ENCODE measurements around the gene SLC30A1.
"Not testable (repeated sequence)": the region's sequence is repeated elsewhere in the genome, so short reads cannot be mapped to it uniquely, and the experiment has no call there.

The SLC30A1 gene

GRCh38 chr1:211578640-211579439, at the start of gene SLC30A1:
TSS of gene SLC30A1 (minus strand) at chr1:211579161. CDS start at chr1:211578612, 549 bp downstream.
- peak; percentile 86 for DNase-seq (ENCODE audit: low read depth)

GRCh38 chr1:211628417-211628816, 49.5 kb upstream of the SLC30A1 start:
- DNase-seq (ENCODE audit: low read depth) = no peak

- no peak for DNase-seq (ENCODE audit: low read depth)
These were observed 48.3 kb upstream of the SLC30A1 start for GRCh38 chr1:211627259-211627658.

GRCh38 chr1:211625866-211626265, 46.9 kb upstream of the SLC30A1 start:
- DNase-seq (ENCODE audit: low read depth) = not testable (repeated sequence)

GRCh38 chr1:211625040-211625439, 46.1 kb upstream of the SLC30A1 start:
- no peak for DNase-seq (ENCODE audit: low read depth)

GRCh38 chr1:211623515-211623914, 44.6 kb upstream of the SLC30A1 start:
- DNase-seq (ENCODE audit: low read depth) = no peak

- no peak for DNase-seq (ENCODE audit: low read depth)
These were observed 42.7 kb upstream of the SLC30A1 start for GRCh38 chr1:211621447-211622198.

- no peak for DNase-seq (ENCODE audit: low read depth)
These were observed 41.1 kb upstream of the SLC30A1 start for GRCh38 chr1:211620097-211620496.

GRCh38 chr1:211619033-211619996, 40.4 kb upstream of the SLC30A1 start:
- no peak for DNase-seq (ENCODE audit: low read depth)

GRCh38 chr1:211616965-211617297, 38.0 kb upstream of the SLC30A1 start:
- DNase-seq (ENCODE audit: low read depth) = no peak

GRCh38 chr1:211616231-211616964, 37.4 kb upstream of the SLC30A1 start:
- DNase-seq (ENCODE audit: low read depth) = no peak

GRCh38 chr1:211614615-211615014, 35.7 kb upstream of the SLC30A1 start:
- no peak for DNase-seq (ENCODE audit: low read depth)

- no peak for DNase-seq (ENCODE audit: low read depth)
These were observed 35.0 kb upstream of the SLC30A1 start for GRCh38 chr1:211613951-211614350.

- peak; percentile 57 for DNase-seq (ENCODE audit: low read depth)
These were observed 34.4 kb upstream of the SLC30A1 start for GRCh38 chr1:211613108-211613947.

GRCh38 chr1:211612786-211613107, 33.8 kb upstream of the SLC30A1 start:
- DNase-seq (ENCODE audit: low read depth) = no peak

GRCh38 chr1:211611818-211612217, 32.9 kb upstream of the SLC30A1 start:
- no peak for DNase-seq (ENCODE audit: low read depth)

GRCh38 chr1:211610779-211611556, 32.0 kb upstream of the SLC30A1 start:
- no peak for DNase-seq (ENCODE audit: low read depth)

GRCh38 chr1:211609120-211610024, 30.4 kb upstream of the SLC30A1 start:
- DNase-seq (ENCODE audit: low read depth) = no peak

Measured in non-pigmented ciliary epithelial cell (primary cell).